ENCODE results near the gene CFAP97D1.

Gene CFAP97D1

GRCh38 chr17:43768943-43769342 lies 11.3 kb upstream of the CFAP97D1 start:
- H3K36me3 Mint-ChIP-seq (ENCODE audit: low read depth), result peaks cover 42% of the 10 kb centered on the region
- DNase-seq, result no peak
- no peak for TF ChIP-seq CTCF (IDR thresholded peaks at IDR 0.05)
- no peak overlapping the region for H3K27ac Mint-ChIP-seq
- peaks cover 13% of the 10 kb centered on the region for H3K4me1 Mint-ChIP-seq
- H3K4me3 Mint-ChIP-seq, result no peak overlapping the region
- H3K27me3 Mint-ChIP-seq (ENCODE audit: low read depth, poor library complexity), result peaks cover 14% of the 10 kb centered on the region
- H3K9me3 Mint-ChIP-seq, result no peaks in the 10 kb centered on the region

GRCh38 chr17:43769426-43769825 lies 10.8 kb upstream of the CFAP97D1 start:
- no peak for DNase-seq
- H3K36me3 Mint-ChIP-seq (ENCODE audit: low read depth), result peaks cover 47% of the 10 kb centered on the region
- H3K27me3 Mint-ChIP-seq (ENCODE audit: low read depth, poor library complexity), result peaks cover 13% of the 10 kb centered on the region
- no peak for TF ChIP-seq CTCF (IDR thresholded peaks at IDR 0.05)
- no peak overlapping the region for H3K4me3 Mint-ChIP-seq
- H3K4me1 Mint-ChIP-seq, result peaks cover 13% of the 10 kb centered on the region
- H3K27ac Mint-ChIP-seq, result no peak overlapping the region
- no peaks in the 10 kb centered on the region for H3K9me3 Mint-ChIP-seq

DNA sequence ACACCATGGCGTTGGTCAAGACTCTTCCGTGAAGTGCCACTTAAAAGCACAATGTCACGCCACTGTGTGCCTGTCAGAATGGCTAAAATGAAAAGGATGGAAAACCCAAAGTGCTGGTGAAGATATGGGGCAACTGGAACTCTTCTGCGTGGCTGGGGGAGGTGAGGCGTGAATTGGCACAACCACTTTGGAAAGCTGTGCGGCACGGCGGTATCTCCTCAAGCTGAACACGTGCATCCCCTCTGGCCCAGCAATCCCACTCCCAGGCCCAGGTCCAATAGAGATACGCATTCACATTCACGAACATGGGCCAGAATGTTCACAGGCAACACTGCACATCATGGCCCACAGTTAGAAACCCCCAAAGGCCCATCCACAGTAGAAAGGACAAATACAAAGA lies 10.4 kb upstream of the CFAP97D1 start:
- no peak overlapping the region for H3K27ac Mint-ChIP-seq
- no peak for TF ChIP-seq CTCF (IDR thresholded peaks at IDR 0.05)
- H3K9me3 Mint-ChIP-seq, result no peaks in the 10 kb centered on the region
- no peak for DNase-seq
- peaks cover 13% of the 10 kb centered on the region for H3K27me3 Mint-ChIP-seq (ENCODE audit: low read depth, poor library complexity)
- peaks cover 15% of the 10 kb centered on the region for H3K4me1 Mint-ChIP-seq
- no peak overlapping the region for H3K4me3 Mint-ChIP-seq
- H3K36me3 Mint-ChIP-seq (ENCODE audit: low read depth), result peaks cover 48% of the 10 kb centered on the region

DNA sequence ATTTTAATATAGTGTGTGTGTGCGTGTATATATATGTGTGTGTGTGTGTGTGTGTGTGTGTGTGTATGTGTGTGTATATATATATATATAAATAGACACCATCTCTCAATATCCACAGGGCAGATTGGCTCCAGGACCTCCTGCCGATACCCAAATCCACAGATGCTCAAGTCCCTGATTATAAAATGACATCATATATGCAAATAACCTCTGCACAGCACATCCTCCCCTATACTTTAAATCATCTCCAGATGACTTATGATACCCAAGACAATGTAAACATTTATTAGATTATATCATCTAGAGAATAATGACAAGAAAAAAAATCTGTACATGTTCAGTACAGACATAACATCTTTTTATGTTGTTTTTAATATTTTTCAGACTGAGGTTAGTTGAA lies 9.3 kb upstream of the CFAP97D1 start:
- Mint-ChIP-seq H3K27me3 (ENCODE audit: low read depth, poor library complexity) (peaks cover 13% of the 10 kb centered on the region), H3K27ac (no peak overlapping the region), H3K4me1 (peaks cover 22% of the 10 kb centered on the region), H3K36me3 (ENCODE audit: low read depth) (peaks cover 52% of the 10 kb centered on the region), H3K9me3 (no peaks in the 10 kb centered on the region), H3K4me3 (no peak overlapping the region)
- no peak for TF ChIP-seq CTCF (IDR thresholded peaks at IDR 0.05)
- no peak for DNase-seq

GRCh38 chr17:43771463-43771862 lies 8.8 kb upstream of the CFAP97D1 start:
- H3K27me3 Mint-ChIP-seq (ENCODE audit: low read depth, poor library complexity), result peaks cover 12% of the 10 kb centered on the region
- no peak overlapping the region for H3K4me3 Mint-ChIP-seq
- DNase-seq, result no peak
- no peaks in the 10 kb centered on the region for H3K9me3 Mint-ChIP-seq
- no peak for TF ChIP-seq CTCF (IDR thresholded peaks at IDR 0.05)
- H3K4me1 Mint-ChIP-seq, result peaks cover 27% of the 10 kb centered on the region
- peaks cover 55% of the 10 kb centered on the region for H3K36me3 Mint-ChIP-seq (ENCODE audit: low read depth)
- H3K27ac Mint-ChIP-seq, result no peak overlapping the region

DNA sequence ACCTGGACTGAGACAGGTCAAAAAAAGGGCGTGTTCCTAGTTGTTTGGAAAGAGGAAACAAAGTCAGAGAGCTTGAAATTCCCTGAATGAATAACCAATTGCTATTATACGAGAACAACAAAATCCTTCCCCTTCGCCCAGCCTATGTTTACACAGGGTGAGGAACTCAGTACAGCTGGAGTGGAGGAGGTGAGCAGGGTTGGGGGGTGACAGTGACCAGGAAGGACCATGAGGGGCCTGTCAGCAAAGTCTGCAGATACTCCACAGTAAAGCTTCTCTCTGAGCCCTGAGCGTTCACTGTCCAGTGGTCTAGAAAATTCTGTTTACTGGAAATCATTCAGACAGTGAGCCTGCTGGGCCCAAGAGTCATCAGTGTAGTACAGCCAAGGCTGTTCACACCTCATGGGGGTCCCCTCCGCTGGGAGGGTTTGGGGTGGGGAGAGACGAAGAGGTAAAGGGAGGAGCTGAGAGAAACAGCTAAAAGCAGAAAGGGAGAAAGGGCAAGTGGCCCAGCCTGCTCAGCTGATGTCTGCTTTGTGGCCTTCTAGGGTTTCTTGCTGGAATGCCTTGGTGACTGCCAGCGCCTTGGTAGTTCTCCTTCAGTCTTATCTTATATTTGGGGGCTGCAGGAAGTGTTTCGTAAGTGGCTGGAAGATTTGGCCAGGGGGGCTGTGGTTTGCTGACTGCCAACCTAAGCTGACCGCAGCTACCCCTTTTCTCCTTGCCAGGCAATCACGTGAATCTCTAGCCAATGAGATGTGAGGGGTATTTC lies 7.2 kb upstream of the CFAP97D1 start:
- Mint-ChIP-seq H3K9me3 (no peaks in the 10 kb centered on the region), H3K36me3 (ENCODE audit: low read depth) (peaks cover 56% of the 10 kb centered on the region), H3K27me3 (ENCODE audit: low read depth, poor library complexity) (peaks cover 8% of the 10 kb centered on the region), H3K4me3 (no peak overlapping the region), H3K27ac (no peak overlapping the region), H3K4me1 (peaks cover 33% of the 10 kb centered on the region)
- TF ChIP-seq CTCF (IDR thresholded peaks at IDR 0.05), result no peak
- no peak for DNase-seq
